Loucy (cell line): Measurements from ENCODE around the gene MS4A10.

Experiments used
- H2AFZ ChIP-seq: fragments of 200-600 bp; sonication (generic); 2 replicates; pipeline ENCODE4 v1.6.0; 2016; ENCODE audit warnings: antibody characterized with exemption, mild to moderate bottlenecking, low read length, moderate library complexity
- H3F3A ChIP-seq: fragments of 200-600 bp; 2 replicates; pipeline ENCODE4 v1.6.0; 2016; ENCODE audit warnings: antibody characterized with exemption, low read depth, mild to moderate bottlenecking
- H3K27me3 ChIP-seq: fragments of 200-600 bp; sonication (generic); 2 replicates; pipeline ENCODE4 v1.6.1; 2014; ENCODE audit warnings: low read length, mild to moderate bottlenecking; ENCODE audit not compliant: insufficient read depth, poor library complexity, severe bottlenecking
- H3K36me3 ChIP-seq: fragments of 200-600 bp; sonication (generic); 2 replicates; pipeline ENCODE4 v1.6.1; 2016; ENCODE audit warnings: low read length; ENCODE audit not compliant: insufficient read depth
- H3K4me1 ChIP-seq: fragments of 200-600 bp; sonication (generic); 2 replicates; pipeline ENCODE4 v1.5.1; 2014; ENCODE audit warnings: low read length, mild to moderate bottlenecking; ENCODE audit not compliant: insufficient read depth, poor library complexity, severe bottlenecking
- H3K4me2 ChIP-seq: fragments of 200-600 bp; sonication (generic); 2 replicates; pipeline ENCODE4 v1.6.0; 2014; ENCODE audit warnings: antibody characterized with exemption, low read length, low read depth, mild to moderate bottlenecking; ENCODE audit not compliant: poor library complexity, severe bottlenecking
- H3K4me3 ChIP-seq: fragments of 200-600 bp; sonication (generic); 2 replicates; pipeline ENCODE4 v1.5.1; 2014; ENCODE audit warnings: low read length, mild to moderate bottlenecking, mixed read lengths; ENCODE audit not compliant: poor library complexity, severe bottlenecking
- H3K79me2 ChIP-seq: fragments of 200-600 bp; sonication (generic); 2 replicates; pipeline ENCODE4 v1.6.1; 2014; ENCODE audit warnings: low read length; ENCODE audit not compliant: insufficient read depth
- H3K9ac ChIP-seq: fragments of 200-600 bp; sonication (generic); 2 replicates; pipeline ENCODE4 v1.6.0; 2014; ENCODE audit warnings: mild to moderate bottlenecking, low read depth, low read length, moderate library complexity; ENCODE audit not compliant: poor library complexity, severe bottlenecking
- H3K9me2 ChIP-seq: fragments of 200-600 bp; sonication (generic); replicated peaks from 2 replicates; pipeline ENCODE4 v1.6.1; 2016; ENCODE audit warnings: low read depth, low read length, mixed read lengths
- H3K9me3 ChIP-seq: fragments of 200-600 bp; sonication (generic); 2 replicates; pipeline ENCODE4 v1.6.1; 2014; ENCODE audit warnings: mild to moderate bottlenecking, antibody characterized with exemption, low read length, low read depth; ENCODE audit not compliant: insufficient read depth
- H4K20me1 ChIP-seq: fragments of 200-600 bp; sonication (generic); 2 replicates; pipeline ENCODE4 v1.6.0; 2014; ENCODE audit warnings: antibody characterized with exemption, low read length, mild to moderate bottlenecking; ENCODE audit not compliant: insufficient read depth, poor library complexity, severe bottlenecking
- EZH2phosphoT487 ChIP-seq: fragments of 200-600 bp; IDR thresholded peaks from 2 replicates; pipeline ENCODE4 v1.6.1; 2018; ENCODE audit warnings: antibody characterized with exemption, mild to moderate bottlenecking, moderate library complexity, borderline replicate concordance
- TF ChIP-seq, protein P1 (sequence below): fragments of 200-600 bp; sonication (generic); conservative IDR thresholded peaks from 2 replicates; pipeline ENCODE4 v1.5.1; 2014; ENCODE audit warnings: mild to moderate bottlenecking, antibody characterized with exemption, low read length

MS4A10 gene

DNA sequence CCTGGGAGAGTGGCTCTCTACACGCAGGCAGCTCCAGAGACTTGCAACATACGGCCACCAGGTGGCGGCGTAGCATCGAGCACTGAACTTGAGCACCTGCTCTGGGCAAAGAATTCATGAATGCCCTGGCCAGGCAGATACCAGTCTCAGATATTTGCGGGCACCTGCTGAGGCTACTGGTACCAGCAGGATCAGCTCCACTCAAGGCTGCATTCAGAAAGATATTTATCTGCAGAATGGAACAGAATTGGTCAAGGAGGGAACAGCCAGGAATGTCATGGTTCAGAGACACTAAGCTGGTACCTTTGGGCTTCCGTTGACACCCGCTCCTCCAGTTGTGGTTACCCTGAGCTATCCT lies 46.0 kb downstream of the MS4A10 start:
- Histone ChIP-seq H2AFZ (no peak overlapping the region), H3K4me1 (peaks cover 26% of the 10 kb centered on the region), H3K4me3 (no peak overlapping the region), H3K9me2 (no peaks in the 10 kb centered on the region), H3K36me3 (no peaks in the 10 kb centered on the region), H3K9ac (no peak overlapping the region), H3K9me3 (no peaks in the 10 kb centered on the region), H3F3A (no peaks in the 10 kb centered on the region), H4K20me1 (no peaks in the 10 kb centered on the region), H3K27me3 (no peaks in the 10 kb centered on the region), H3K4me2 (no peak overlapping the region), H3K79me2 (no peaks in the 10 kb centered on the region)
- TF ChIP-seq, protein P1, sequence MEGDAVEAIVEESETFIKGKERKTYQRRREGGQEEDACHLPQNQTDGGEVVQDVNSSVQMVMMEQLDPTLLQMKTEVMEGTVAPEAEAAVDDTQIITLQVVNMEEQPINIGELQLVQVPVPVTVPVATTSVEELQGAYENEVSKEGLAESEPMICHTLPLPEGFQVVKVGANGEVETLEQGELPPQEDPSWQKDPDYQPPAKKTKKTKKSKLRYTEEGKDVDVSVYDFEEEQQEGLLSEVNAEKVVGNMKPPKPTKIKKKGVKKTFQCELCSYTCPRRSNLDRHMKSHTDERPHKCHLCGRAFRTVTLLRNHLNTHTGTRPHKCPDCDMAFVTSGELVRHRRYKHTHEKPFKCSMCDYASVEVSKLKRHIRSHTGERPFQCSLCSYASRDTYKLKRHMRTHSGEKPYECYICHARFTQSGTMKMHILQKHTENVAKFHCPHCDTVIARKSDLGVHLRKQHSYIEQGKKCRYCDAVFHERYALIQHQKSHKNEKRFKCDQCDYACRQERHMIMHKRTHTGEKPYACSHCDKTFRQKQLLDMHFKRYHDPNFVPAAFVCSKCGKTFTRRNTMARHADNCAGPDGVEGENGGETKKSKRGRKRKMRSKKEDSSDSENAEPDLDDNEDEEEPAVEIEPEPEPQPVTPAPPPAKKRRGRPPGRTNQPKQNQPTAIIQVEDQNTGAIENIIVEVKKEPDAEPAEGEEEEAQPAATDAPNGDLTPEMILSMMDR, result peak; percentile 97
- TF ChIP-seq EZH2phosphoT487, result no peak

DNA sequence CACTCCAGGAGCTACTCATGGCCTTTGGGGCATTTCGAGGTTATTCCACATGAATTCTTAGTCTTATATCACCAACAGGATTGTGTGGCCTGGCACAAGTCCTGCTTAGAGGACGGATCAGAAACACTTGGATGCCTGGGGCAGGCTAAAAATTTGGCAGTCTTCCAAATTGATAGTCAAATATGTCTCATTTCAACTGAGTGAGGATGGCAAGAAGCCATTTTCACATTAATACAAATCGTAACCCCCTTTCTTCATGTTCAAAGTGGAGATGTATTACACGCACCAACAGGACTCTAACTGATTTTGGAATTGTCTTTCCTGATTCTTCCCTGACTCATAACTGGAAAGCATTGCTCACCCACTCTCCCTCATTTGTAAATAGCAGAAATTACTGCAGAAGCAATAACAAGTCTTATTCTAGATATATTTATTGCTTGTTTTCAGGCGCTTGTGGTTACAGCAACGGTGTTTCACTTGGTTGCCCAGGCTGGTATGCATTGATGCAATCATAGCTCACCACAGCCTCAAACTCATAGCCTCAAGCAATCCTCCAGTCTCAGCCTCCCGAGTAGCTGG lies 46.5 kb downstream of the MS4A10 start:
- Histone ChIP-seq H2AFZ (no peak overlapping the region), H3K9ac (no peak overlapping the region), H3K4me1 (peaks cover 26% of the 10 kb centered on the region), H3K9me2 (no peaks in the 10 kb centered on the region), H3K9me3 (no peaks in the 10 kb centered on the region), H4K20me1 (no peaks in the 10 kb centered on the region), H3K27me3 (no peaks in the 10 kb centered on the region), H3F3A (no peaks in the 10 kb centered on the region), H3K36me3 (no peaks in the 10 kb centered on the region), H3K4me2 (no peak overlapping the region), H3K79me2 (no peaks in the 10 kb centered on the region), H3K4me3 (no peak overlapping the region)
- TF ChIP-seq, protein P1, result no peak
- no peak for TF ChIP-seq EZH2phosphoT487

DNA sequence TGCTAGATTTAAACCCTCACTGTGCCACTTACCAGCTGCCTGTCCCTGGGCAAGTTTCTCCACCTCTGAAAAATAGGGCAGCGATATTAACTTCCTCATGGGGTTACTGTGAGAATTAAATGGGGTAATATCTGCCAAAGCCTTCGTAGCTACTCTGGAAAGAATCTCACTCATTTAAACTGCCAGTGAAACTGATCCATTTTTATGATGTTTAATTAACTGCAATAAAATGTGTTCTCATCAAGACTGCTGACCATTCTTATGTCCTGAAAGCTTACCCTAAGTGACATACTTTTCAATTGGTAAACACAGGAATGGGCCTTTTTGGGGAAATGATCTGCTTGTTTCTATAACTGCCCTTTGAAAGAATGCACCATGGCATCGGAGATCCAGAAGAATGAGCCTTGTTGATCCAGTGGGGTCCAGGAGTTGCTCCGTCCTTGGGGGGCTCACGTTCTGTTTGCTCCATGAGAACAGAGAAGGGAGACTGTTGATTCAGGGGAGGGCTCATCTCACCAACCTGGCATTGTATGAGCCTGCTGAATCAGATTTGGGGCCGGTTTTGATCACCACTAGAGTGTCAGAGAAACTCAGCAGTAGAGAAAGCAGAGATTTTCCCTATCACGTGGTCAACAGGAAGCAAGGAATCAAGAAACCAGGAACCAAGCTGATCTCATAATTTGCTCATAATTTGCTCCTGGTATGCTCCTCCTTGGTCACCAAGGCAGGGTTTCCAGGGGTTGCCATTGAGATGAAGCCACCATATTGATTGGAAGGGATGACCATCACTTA lies 49.8 kb downstream of the MS4A10 start:
- H3K4me1 ChIP-seq, result peaks cover 43% of the 10 kb centered on the region
- TF ChIP-seq, protein P1, result no peak
- no peak for TF ChIP-seq EZH2phosphoT487

More for the DNA sequence above, 49.8 kb downstream of the MS4A10 start:
- H2AFZ ChIP-seq, result no peak overlapping the region
- H3K9me3 ChIP-seq, result no peaks in the 10 kb centered on the region
- H3K9me2 ChIP-seq, result no peaks in the 10 kb centered on the region
- H3F3A ChIP-seq, result no peaks in the 10 kb centered on the region
- no peaks in the 10 kb centered on the region for H3K27me3 ChIP-seq
- H3K4me2 ChIP-seq, result no peak overlapping the region
- H3K79me2 ChIP-seq, result no peaks in the 10 kb centered on the region
- no peaks in the 10 kb centered on the region for H4K20me1 ChIP-seq
- H3K9ac ChIP-seq, result no peak overlapping the region
- no peaks in the 10 kb centered on the region for H3K36me3 ChIP-seq
- H3K4me3 ChIP-seq, result no peak overlapping the region
